Esophagus squamous epithelium (tissue), 5 donors: ENCODE data around the gene PEAR1. TPM values are rescaled to one million over a fixed set of nuclear protein-coding genes. Genes with fewer than 3 reads are reported as not detected.
A peak's percentile ranks its signal among the peaks of the same experiment; 100 is the strongest.

Source experiments
- DNase-seq: peaks from one replicate; lab custom pipeline; 2025; lab: John Stamatoyannopoulos, UW
- H3K27ac ChIP-seq, 4 donors: fragments of 200-600 bp; sonication (generic); one replicate each; pipeline ENCODE4 v1.5.1; 2016 to 2019; ENCODE audit warnings: mild to moderate bottlenecking in 1 of 4
- H3K27me3 ChIP-seq, 4 donors: fragments of 200-600 bp; sonication (generic); 1 replicate in 3 of 4; 2 replicates in 1 of 4; pipeline versions ENCODE4 v1.5.1 to v1.6.0; 2017 to 2021; ENCODE audit warnings: antibody characterized with exemption in 1 of 4
- H3K36me3 ChIP-seq, 3 donors: fragments of 200-600 bp; sonication (generic); one replicate each; pipeline ENCODE4 v1.5.1; 2016 to 2019
- H3K4me1 ChIP-seq, 3 donors: fragments of 200-600 bp; sonication (generic); one replicate each; pipeline ENCODE4 v1.5.1; 2017 to 2019
- H3K4me3 ChIP-seq, 4 donors: fragments of 200-600 bp; sonication (generic); 1 replicate in 3 of 4; 2 replicates in 1 of 4; pipeline ENCODE4 v1.5.1; 2016 to 2019; ENCODE audit warnings: mild to moderate bottlenecking in 2 of 4, moderate library complexity in 1 of 4
- H3K9me3 ChIP-seq, 3 donors: fragments of 200-600 bp; sonication (generic); one replicate each; pipeline ENCODE4 v1.5.1; 2016 to 2019
- POLR2A ChIP-seq, 4 donors: fragments of 450-650 bp; IDR thresholded peaks; one replicate each; pipeline ENCODE4 v1.6.1; 2017; ENCODE audit warnings: antibody characterized with exemption in 4 of 4, mild to moderate bottlenecking in 4 of 4, moderate library complexity in 3 of 4
- WGBS, 2 donors: methylation state at CpG; one replicate each; pipeline ENCODE4 v1.1.5; 2018; 5-methylcytosine and 5-hydroxymethylcytosine counted together
- intact Hi-C: fragments of 100-400 bp; cut with DNase I; formaldehyde crosslinking; loops from one replicate; pipeline ENCODE4 v1.15.0; 2022
- total RNA-seq, 4 donors: library from RNA; depleted of rRNA; stranded (reverse); fragments of >200 nt; gene quantifications; one replicate each; pipeline ENCODE4 v1.1.0, GENCODE V29; 2016
- TF ChIP-seq, protein P1 (sequence below), 6 experiments: fragments of 450-650 bp in 4 of 6; fragments of 200-600 bp in 2 of 6; sonication (generic) in 2 of 6; IDR thresholded peaks; one replicate each; pipeline ENCODE4 v1.5.1; 2016 to 2019; ENCODE audit warnings: antibody characterized with exemption in 6 of 6, mild to moderate bottlenecking in 4 of 6, moderate library complexity in 4 of 6
- donor health status: DM: yes; HTN: yes; CAD: no.

Gene PEAR1
- total RNA-seq, 4 donors from 2014 or later: 1.1 to 4.6 (median 2.7) TPM

GRCh38 chr1:156910309-156910782 is 16.8 kb downstream of the PEAR1 start:
- Histone ChIP-seq H3K27me3 (peaks cover 0 to 71% (median 0%) of the 10 kb centered on the region in 4 donors), H3K27ac (no peak overlapping the region), H3K4me1 (peaks cover 4 to 33% (median 14%) of the 10 kb centered on the region in 3 donors), H3K36me3 (peaks cover 0 to 75% (median 3%) of the 10 kb centered on the region in 3 donors), H3K4me3 (no peak overlapping the region), H3K9me3 (no peaks in the 10 kb centered on the region)
- intact Hi-C loops: no loop called here
- no peak for DNase-seq
- 27 to 63% methylated on average over 5 to 8 of the region's 18 CpGs for WGBS, 2 donors
- no peak for TF ChIP-seq POLR2A (IDR thresholded peaks at IDR 0.05)
- TF ChIP-seq, protein P1, sequence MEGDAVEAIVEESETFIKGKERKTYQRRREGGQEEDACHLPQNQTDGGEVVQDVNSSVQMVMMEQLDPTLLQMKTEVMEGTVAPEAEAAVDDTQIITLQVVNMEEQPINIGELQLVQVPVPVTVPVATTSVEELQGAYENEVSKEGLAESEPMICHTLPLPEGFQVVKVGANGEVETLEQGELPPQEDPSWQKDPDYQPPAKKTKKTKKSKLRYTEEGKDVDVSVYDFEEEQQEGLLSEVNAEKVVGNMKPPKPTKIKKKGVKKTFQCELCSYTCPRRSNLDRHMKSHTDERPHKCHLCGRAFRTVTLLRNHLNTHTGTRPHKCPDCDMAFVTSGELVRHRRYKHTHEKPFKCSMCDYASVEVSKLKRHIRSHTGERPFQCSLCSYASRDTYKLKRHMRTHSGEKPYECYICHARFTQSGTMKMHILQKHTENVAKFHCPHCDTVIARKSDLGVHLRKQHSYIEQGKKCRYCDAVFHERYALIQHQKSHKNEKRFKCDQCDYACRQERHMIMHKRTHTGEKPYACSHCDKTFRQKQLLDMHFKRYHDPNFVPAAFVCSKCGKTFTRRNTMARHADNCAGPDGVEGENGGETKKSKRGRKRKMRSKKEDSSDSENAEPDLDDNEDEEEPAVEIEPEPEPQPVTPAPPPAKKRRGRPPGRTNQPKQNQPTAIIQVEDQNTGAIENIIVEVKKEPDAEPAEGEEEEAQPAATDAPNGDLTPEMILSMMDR (IDR thresholded peaks at IDR 0.05): peak; percentile 39 to 82 (median 54)

DNA sequence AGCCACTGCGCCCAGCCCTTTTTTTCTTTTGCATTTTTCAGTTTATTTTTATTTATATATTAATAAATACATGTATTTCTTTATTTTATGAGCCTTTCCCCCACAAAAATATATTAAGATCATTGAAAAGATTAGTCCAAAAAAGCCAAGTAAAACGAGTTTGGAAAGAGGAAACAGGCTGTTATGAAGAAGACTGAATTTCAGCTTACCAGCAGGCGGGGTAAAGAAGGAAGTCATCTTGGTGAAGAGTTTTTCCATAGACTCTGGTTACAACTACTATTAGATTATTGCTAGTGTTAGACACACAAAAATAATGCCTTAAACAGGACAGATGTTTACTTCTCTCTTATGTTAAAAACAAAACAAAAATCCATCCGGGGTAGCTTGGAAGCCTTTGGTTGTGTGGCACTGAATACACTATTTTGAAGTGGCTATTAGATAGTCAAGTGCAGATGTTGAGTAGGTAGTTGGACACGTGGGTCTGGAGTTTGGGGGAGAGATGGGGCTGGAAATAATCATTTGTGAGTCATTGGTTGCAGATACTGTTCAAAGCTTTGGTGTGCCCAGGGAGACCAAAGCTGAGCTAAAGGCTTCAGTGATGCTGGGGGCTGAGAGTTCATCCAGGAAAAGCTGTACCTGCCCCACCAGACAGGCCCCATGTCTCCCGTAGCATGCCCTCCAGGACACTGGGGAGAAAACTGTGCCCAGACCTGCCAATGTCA is 18.2 kb downstream of the PEAR1 start:
- Histone ChIP-seq H3K9me3 (no peaks in the 10 kb centered on the region), H3K27me3 (peaks cover 0 to 66% (median 0%) of the 10 kb centered on the region in 4 donors), H3K4me3 (no peak overlapping the region), H3K27ac (no peak overlapping the region), H3K4me1 (peaks cover 4 to 33% (median 14%) of the 10 kb centered on the region in 3 donors), H3K36me3 (peaks cover 0 to 80% (median 2%) of the 10 kb centered on the region in 3 donors)
- WGBS, 2 donors: 62 to 74% methylated on average over 6 of the region's 6 CpGs
- TF ChIP-seq POLR2A (IDR thresholded peaks at IDR 0.05): no peak
- TF ChIP-seq, protein P1 (IDR thresholded peaks at IDR 0.05): no peak
- no peak for DNase-seq
- intact Hi-C loops: no loop called here

DNA sequence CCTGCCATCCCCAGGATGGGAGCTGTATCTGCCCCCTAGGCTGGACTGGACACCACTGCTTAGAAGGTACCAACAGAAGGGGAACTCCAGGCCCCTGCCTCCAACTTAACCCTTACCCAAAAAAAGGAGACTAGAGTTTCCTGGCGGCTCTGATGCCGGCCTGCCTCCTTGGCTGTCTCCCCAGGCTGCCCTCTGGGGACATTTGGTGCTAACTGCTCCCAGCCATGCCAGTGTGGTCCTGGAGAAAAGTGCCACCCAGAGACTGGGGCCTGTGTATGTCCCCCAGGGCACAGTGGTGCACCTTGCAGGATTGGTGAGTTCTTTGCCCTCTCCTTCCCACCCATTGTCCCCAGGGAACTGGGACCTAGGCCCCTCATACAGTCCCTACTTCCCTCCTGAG is 18.8 kb downstream of the PEAR1 start:
- Histone ChIP-seq H3K9me3 (no peaks in the 10 kb centered on the region), H3K4me1 (peaks cover 4 to 29% (median 14%) of the 10 kb centered on the region in 3 donors), H3K36me3 (peaks cover 0 to 75% (median 0%) of the 10 kb centered on the region in 3 donors), H3K4me3 (no peak overlapping the region), H3K27me3 (peaks cover 0 to 61% (median 0%) of the 10 kb centered on the region in 4 donors), H3K27ac (no peak overlapping the region)
- intact Hi-C loops: no loop called here
- WGBS, 2 donors: 76% methylated on average over 2 of the region's 2 CpGs; no CpG with 5 or more reads in 1 of the 2 donors
- no peak for DNase-seq
- TF ChIP-seq, protein P1 (IDR thresholded peaks at IDR 0.05): no peak
- TF ChIP-seq POLR2A (IDR thresholded peaks at IDR 0.05): no peak

DNA sequence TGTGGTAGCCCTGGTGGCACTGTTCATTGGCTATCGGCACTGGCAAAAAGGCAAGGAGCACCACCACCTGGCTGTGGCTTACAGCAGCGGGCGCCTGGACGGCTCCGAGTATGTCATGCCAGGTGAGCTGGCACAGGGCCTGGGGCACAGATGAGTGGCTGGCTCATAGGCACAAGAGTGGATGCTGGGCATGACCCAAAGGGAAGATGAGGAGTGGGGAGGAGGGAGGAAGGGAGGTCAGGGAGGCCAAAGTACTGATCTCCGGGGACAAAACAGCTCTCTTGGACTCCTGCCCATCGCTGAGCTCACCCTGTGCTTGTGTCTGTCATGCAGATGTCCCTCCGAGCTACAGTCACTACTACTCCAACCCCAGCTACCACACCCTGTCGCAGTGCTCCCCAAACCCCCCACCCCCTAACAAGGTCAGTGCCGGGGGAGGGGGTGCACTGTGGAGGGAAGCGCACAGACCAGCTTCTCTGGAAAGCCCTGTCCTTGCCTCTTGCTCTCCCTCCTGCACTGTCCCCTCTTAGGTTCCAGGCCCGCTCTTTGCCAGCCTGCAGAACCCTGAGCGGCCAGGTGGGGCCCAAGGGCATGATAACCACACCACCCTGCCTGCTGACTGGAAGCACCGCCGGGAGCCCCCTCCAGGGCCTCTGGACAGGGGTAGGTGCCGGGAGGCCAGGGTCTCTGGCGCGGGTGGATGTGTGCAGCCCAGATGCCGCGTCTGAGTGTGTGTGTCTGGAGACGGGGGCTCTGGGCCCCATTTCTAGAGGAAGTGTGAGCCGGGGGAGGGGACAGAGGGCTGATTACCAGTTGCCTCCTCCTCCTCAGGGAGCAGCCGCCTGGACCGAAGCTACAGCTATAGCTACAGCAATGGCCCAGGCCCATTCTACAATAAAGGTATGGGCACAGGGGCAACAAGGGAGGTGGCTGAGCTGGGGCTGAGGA is 19.6 kb downstream of the PEAR1 start:
- peaks cover 3 to 20% (median 12%) of the 10 kb centered on the region in 3 donors for H3K4me1 ChIP-seq
- DNase-seq: no peak
- 59 to 81% methylated on average over 5 to 13 of the region's 24 CpGs for WGBS, 2 donors
- H3K36me3 ChIP-seq: peaks cover 0 to 67% (median 0%) of the 10 kb centered on the region in 3 donors
- intact Hi-C loops: no loop called here
- no peak overlapping the region for H3K27ac ChIP-seq
- no peak overlapping the region for H3K4me3 ChIP-seq
- peaks cover 0 to 58% (median 0%) of the 10 kb centered on the region in 4 donors for H3K27me3 ChIP-seq
- TF ChIP-seq, protein P1 (IDR thresholded peaks at IDR 0.05): no peak
- TF ChIP-seq POLR2A (IDR thresholded peaks at IDR 0.05): no peak
- peaks cover 0 to 3% (median 0%) of the 10 kb centered on the region in 3 donors for H3K9me3 ChIP-seq
